BJ (cell line): ENCODE data around the gene SENP5. TPM values are rescaled to one million over a fixed set of nuclear protein-coding genes. Genes with fewer than 3 reads are reported as not detected.

ENCODE experiments used
- CTCF ChIA-PET: fragments of 350-600 bp; formaldehyde crosslinking; extraction: SDS; loops from one replicate; lab custom pipeline; 2021; ENCODE audit warnings: antibody characterized with exemption, inconsistent platforms; lab: Yijun Ruan, JAX
- POLR2A ChIA-PET: fragments of 300-600 bp; sonication (Branson Sonifier 250); formaldehyde crosslinking; extraction: SDS; loops from one replicate; lab custom pipeline; 2021; ENCODE audit warnings: antibody characterized with exemption; lab: Charles Lee
- DNase-seq: peaks from one replicate; pipeline ENCODE4 v3.0.0-alpha.2; 2011; ENCODE audit warnings: low read depth
- H3K27me3 ChIP-seq: 2 replicates; pipeline ENCODE4 v1.6.0; 2011; ENCODE audit warnings: low read length; ENCODE audit not compliant: control insufficient read depth, insufficient read depth
- H3K36me3 ChIP-seq: 2 replicates; pipeline ENCODE4 v1.5.1; 2011; ENCODE audit warnings: low read length; ENCODE audit not compliant: control insufficient read depth, insufficient read depth
- H3K4me3 ChIP-seq: 2 replicates; pipeline ENCODE4 v1.5.1; 2011; ENCODE audit warnings: low read depth, mild to moderate bottlenecking, control low read depth, low read length
- polyA plus RNA-seq: library from polyadenylated mRNA; depleted of rRNA; stranded (reverse); fragments of >200 nt; gene quantifications from 2 replicates; pipeline ENCODE4 v1.2.3, GENCODE V29; 2011
- TF ChIP-seq, protein P1 (sequence below): IDR thresholded peaks from 2 replicates; pipeline ENCODE4 v1.5.1; 2011; ENCODE audit warnings: low read depth, mild to moderate bottlenecking, control low read depth, inconsistent platforms, low read length, moderate library complexity; ENCODE audit not compliant: insufficient read depth

SENP5 gene
- polyA plus RNA-seq, 1 experiment: 12.0 TPM

DNA sequence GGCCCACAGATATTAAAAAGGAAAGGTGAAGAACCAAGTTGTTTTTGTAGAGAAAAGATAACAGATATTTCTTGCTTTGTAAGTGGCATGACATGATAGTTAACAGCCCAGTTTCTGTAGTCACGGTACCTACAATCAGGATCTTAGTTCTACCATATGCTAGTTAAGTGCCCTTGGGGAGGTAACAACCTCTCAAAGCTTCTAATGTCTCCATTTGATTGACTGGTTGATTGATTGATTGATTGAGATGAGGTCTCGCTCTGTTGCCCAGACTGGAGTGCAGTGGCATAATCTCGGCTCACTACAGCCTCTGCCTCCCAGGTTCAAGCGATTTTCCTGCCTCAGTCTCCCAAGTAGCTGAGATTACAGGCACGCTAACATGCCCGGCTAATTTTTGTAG lies 28.5 kb downstream of the SENP5 start:
- no peak for DNase-seq
- Histone ChIP-seq H3K4me3 (no peak overlapping the region), H3K27me3 (no peaks in the 10 kb centered on the region), H3K36me3 (peaks cover 1% of the 10 kb centered on the region; the same call in 1 of the 2 replicates)
- TF ChIP-seq, protein P1, sequence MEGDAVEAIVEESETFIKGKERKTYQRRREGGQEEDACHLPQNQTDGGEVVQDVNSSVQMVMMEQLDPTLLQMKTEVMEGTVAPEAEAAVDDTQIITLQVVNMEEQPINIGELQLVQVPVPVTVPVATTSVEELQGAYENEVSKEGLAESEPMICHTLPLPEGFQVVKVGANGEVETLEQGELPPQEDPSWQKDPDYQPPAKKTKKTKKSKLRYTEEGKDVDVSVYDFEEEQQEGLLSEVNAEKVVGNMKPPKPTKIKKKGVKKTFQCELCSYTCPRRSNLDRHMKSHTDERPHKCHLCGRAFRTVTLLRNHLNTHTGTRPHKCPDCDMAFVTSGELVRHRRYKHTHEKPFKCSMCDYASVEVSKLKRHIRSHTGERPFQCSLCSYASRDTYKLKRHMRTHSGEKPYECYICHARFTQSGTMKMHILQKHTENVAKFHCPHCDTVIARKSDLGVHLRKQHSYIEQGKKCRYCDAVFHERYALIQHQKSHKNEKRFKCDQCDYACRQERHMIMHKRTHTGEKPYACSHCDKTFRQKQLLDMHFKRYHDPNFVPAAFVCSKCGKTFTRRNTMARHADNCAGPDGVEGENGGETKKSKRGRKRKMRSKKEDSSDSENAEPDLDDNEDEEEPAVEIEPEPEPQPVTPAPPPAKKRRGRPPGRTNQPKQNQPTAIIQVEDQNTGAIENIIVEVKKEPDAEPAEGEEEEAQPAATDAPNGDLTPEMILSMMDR: no peak
- ChIA-PET CTCF (no interaction called here), POLR2A (no interaction called here)

DNA sequence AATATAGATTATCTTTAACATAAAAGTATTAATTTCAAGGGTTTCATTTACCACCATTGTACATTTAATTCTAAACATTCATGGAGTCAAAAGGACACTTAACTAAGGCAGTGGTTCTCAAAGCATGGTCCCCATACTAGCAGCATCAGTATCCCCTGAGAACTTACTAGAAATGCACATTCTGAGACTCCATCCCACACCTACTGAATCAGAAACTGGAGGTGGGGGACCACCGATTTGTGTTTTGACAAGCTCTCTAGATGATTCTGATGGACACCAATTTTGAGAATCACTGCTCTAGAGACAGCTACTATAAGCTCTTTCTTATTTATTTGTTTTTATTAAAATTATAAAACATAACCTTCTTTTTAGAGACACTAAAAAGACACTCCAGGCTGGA lies 34.0 kb downstream of the SENP5 start:
- Histone ChIP-seq H3K36me3 (peaks cover 9% of the 10 kb centered on the region), H3K4me3 (no peak overlapping the region), H3K27me3 (no peaks in the 10 kb centered on the region)
- DNase-seq: no peak
- CTCF ChIA-PET: no interaction called here
- POLR2A ChIA-PET: no interaction called here
- TF ChIP-seq, protein P1: no peak

DNA sequence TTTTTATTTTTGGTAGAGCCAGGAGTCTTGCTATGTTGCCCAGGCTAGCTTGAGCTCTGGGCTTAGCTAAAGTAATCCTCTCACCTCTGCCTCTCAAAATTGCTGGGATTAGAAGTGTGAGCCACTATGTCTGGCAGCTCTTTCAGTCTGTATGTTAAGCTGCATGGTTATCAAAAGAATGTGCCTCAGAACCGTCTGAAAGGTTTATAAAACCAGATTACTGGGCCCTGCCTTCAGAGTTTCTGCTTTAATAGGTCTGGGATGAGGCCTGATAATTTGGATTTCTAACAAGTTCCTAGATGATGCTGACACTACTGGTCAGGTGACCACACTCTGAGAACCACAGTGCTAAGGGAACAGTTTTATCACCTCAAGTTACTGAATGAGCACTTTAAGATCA lies 34.6 kb downstream of the SENP5 start:
- Histone ChIP-seq H3K27me3 (no peaks in the 10 kb centered on the region), H3K36me3 (peaks cover 9% of the 10 kb centered on the region), H3K4me3 (no peak overlapping the region)
- TF ChIP-seq, protein P1: no peak
- DNase-seq: no peak
- CTCF ChIA-PET: interaction anchor here (0.6 kb wide), 1 partner anchor 31 kb away, joined by 3 read pairs; no protein-coding TSS in a partner anchor
- POLR2A ChIA-PET: no interaction called here

DNA sequence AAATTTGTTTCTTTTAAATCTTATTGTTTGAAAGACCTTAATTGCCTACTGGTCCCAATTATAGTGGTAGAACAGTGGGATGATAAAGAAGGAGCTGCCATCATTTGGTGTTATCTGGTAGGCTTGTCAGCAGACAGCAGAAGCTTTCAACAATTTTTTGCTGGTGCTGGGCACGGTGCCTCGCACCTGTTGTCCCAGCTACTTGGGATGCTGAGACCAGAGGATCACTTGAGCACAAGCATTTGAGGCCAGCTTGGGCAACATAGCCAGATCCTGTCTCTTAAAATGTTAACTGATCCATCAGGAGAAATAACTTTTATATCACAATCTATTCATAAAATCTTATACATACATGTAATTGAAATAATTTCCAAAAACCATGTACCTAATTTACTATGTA lies 36.0 kb downstream of the SENP5 start:
- ChIA-PET POLR2A (no interaction called here), CTCF (interaction anchor here (1.2 kb wide), 1 partner anchor 13 kb away, joined by 3 read pairs; no protein-coding TSS in a partner anchor)
- no peak for DNase-seq
- Histone ChIP-seq H3K4me3 (no peak overlapping the region), H3K36me3 (peaks cover 11% of the 10 kb centered on the region), H3K27me3 (no peaks in the 10 kb centered on the region)
- TF ChIP-seq, protein P1: no peak

DNA sequence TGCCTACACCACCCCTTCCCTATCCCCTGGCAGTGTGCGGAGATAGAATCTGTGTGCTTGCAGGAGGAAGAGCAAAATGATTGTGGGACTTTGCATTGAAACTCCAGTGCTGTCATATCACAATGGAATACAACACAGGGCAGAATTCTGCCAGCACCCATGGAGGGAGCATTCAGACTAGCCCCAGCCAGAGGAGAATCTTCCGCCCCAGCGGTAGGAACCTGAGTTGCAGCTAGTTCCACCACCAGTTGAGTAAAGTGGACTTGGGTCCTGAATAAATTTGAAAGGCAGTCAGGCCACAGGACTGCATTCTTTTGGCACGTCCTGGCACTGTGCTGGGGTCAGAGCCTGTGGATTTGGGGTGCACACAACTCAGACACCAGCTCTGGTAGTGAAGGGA lies 47.1 kb downstream of the SENP5 start:
- DNase-seq: no peak
- ChIA-PET POLR2A (no interaction called here), CTCF (no interaction called here)
- TF ChIP-seq, protein P1: no peak
- no peaks in the 10 kb centered on the region for H3K27me3 ChIP-seq
- H3K4me3 ChIP-seq: no peak overlapping the region
- H3K36me3 ChIP-seq: peaks cover 8% of the 10 kb centered on the region
